Neural progenitor cell (in vitro differentiated cells): ENCODE results near the gene VTCN1. TPM values are rescaled to one million over a fixed set of nuclear protein-coding genes. Genes with fewer than 3 reads are reported as not detected.
A peak's percentile ranks its signal among the peaks of the same experiment; 100 is the strongest.
"Not testable (repeated sequence)": the region's sequence is repeated elsewhere in the genome, so short reads cannot be mapped to it uniquely, and the experiment has no call there.

ENCODE experiments used
- DNase-seq: peaks from one replicate; pipeline ENCODE4 v3.0.0-alpha.2; 2016; ENCODE audit warnings: low spot score
- H2AFZ ChIP-seq: fragments of 200-600 bp; sonication (generic); replicated peaks from 2 replicates; pipeline ENCODE4 v1.6.1; 2016; ENCODE audit warnings: antibody characterized with exemption
- H3F3A ChIP-seq: fragments of 200-600 bp; sonication (generic); 2 replicates; pipeline ENCODE4 v1.6.1; 2016; ENCODE audit warnings: antibody characterized with exemption, low read depth
- H3K27ac ChIP-seq: fragments of 200-600 bp; sonication (generic); 2 replicates; pipeline ENCODE4 v1.5.1; 2016; ENCODE audit warnings: mild to moderate bottlenecking
- H3K27me3 ChIP-seq: fragments of 200-600 bp; sonication (generic); 2 replicates; pipeline ENCODE4 v1.6.1; 2016; ENCODE audit warnings: mild to moderate bottlenecking, moderate library complexity
- H3K36me3 ChIP-seq: fragments of 200-600 bp; sonication (generic); 2 replicates; pipeline ENCODE4 v1.5.1; 2016
- H3K4me1 ChIP-seq: fragments of 200-600 bp; sonication (generic); 2 replicates; pipeline ENCODE4 v1.6.1; 2016; ENCODE audit warnings: mixed run types
- H3K4me2 ChIP-seq: fragments of 200-600 bp; sonication (generic); 2 replicates; pipeline ENCODE4 v1.6.1; 2016
- H3K4me3 ChIP-seq: fragments of 200-600 bp; sonication (generic); 2 replicates; pipeline ENCODE4 v1.5.1; 2016
- H3K79me2 ChIP-seq: fragments of 200-600 bp; sonication (generic); 2 replicates; pipeline ENCODE4 v1.6.1; 2016; ENCODE audit warnings: low read depth
- H3K9ac ChIP-seq: fragments of 200-600 bp; sonication (generic); 2 replicates; pipeline ENCODE4 v1.6.1; 2016
- H3K9me3 ChIP-seq: fragments of 200-600 bp; sonication (generic); 2 replicates; pipeline ENCODE4 v1.5.1; 2016; ENCODE audit warnings: low read depth
- H4K20me1 ChIP-seq: fragments of 200-600 bp; sonication (generic); 2 replicates; pipeline ENCODE4 v1.6.1; 2016; ENCODE audit warnings: low read depth
- H3K27ac Mint-ChIP-seq: 3 replicates; pipeline ENCODE4 v1.8.0; 2021; ENCODE audit warnings: mixed read lengths
- H3K27me3 Mint-ChIP-seq: 2 replicates; pipeline ENCODE4 v1.8.0; 2022; ENCODE audit warnings: low read depth, mild to moderate bottlenecking, inconsistent platforms, moderate library complexity, mixed read lengths; ENCODE audit not compliant: insufficient read depth
- H3K36me3 Mint-ChIP-seq: 3 replicates; pipeline ENCODE4 v1.8.0; 2021; ENCODE audit warnings: mixed read lengths
- H3K4me1 Mint-ChIP-seq: 3 replicates; pipeline ENCODE4 v1.8.0; 2021; ENCODE audit warnings: mixed read lengths
- H3K4me3 Mint-ChIP-seq: 3 replicates; pipeline ENCODE4 v1.8.0; 2021; ENCODE audit warnings: mild to moderate bottlenecking, moderate library complexity, mixed read lengths
- H3K9me3 Mint-ChIP-seq: 3 replicates; pipeline ENCODE4 v1.8.0; 2020; ENCODE audit warnings: mixed read lengths
- EZH2 ChIP-seq: fragments of 200-600 bp; sonication (generic); IDR thresholded peaks from 2 replicates; pipeline ENCODE4 v1.6.1; 2017; ENCODE audit warnings: antibody characterized with exemption, mild to moderate bottlenecking, moderate library complexity
- EZH2phosphoT487 ChIP-seq: fragments of 200-600 bp; sonication (generic); IDR thresholded peaks from 2 replicates; pipeline ENCODE4 v1.6.1; 2017; ENCODE audit warnings: antibody characterized with exemption
- total RNA-seq: library from RNA; depleted of rRNA; stranded (reverse); fragments of >200 nt; gene quantifications from 2 replicates; pipeline ENCODE4 v1.2.3, GENCODE V29; 2015; ENCODE audit warnings: low replicate concordance
- TF ChIP-seq, protein P1 (sequence below): fragments of 200-600 bp; sonication (generic); IDR thresholded peaks from 2 replicates; pipeline ENCODE4 v1.5.1; 2017; ENCODE audit warnings: antibody characterized with exemption, mild to moderate bottlenecking

VTCN1 gene, protein sequence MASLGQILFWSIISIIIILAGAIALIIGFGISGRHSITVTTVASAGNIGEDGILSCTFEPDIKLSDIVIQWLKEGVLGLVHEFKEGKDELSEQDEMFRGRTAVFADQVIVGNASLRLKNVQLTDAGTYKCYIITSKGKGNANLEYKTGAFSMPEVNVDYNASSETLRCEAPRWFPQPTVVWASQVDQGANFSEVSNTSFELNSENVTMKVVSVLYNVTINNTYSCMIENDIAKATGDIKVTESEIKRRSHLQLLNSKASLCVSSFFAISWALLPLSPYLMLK
- total RNA-seq, result 0.11 and 0.22 TPM in 2 replicates

DNA sequence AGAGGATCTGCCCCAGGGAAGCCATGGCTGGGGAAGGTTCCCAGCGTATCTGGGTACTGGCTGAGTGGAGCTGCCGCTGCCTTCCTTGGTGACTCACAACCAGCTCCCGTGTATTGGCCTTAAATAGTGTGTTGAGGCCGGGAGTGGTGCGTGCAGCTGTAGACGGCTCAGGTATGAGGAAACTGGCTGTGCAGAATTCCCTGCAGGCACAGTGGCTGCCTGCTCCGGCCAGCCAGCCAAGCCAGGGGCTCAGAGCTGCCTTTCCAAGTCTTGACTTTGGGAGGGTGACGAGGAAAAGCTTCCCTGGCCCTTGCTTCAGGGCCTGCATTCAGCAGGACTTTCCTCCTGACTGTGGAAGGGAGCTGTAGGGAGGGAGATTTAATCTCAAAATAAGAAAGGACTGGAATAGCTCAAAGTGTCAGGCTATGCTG, at the start of gene VTCN1:
TSS of gene VTCN1 (minus strand) at position 97 of the 431 bp plus-strand sequence. CDS start at position 25, 72 bp downstream.
- Mint-ChIP-seq H3K27me3 (peaks cover 9% of the 10 kb centered on the region), H3K27ac (peak within 1 kb of the TSS; percentile 18), H3K4me1 (peaks cover 13% of the 10 kb centered on the region), H3K9me3 (peaks cover 2% of the 10 kb centered on the region), H3K36me3 (peaks cover 4% of the 10 kb centered on the region), H3K4me3 (no peak within 1 kb of the TSS)
- Histone ChIP-seq H3F3A (no peaks in the 10 kb centered on the region), H3K4me2 (no peak within 1 kb of the TSS), H4K20me1 (no peaks in the 10 kb centered on the region), H3K9me3 (no peaks in the 10 kb centered on the region), H3K4me3 (no peak within 1 kb of the TSS), H3K36me3 (no peaks in the 10 kb centered on the region), H2AFZ (no peak within 1 kb of the TSS), H3K27me3 (no peaks in the 10 kb centered on the region), H3K79me2 (no peaks in the 10 kb centered on the region), H3K9ac (no peak within 1 kb of the TSS), H3K27ac (no peak within 1 kb of the TSS), H3K4me1 (no peaks in the 10 kb centered on the region)
- no peak for DNase-seq
- TF ChIP-seq EZH2 (no peak), EZH2phosphoT487 (no peak)
- TF ChIP-seq, protein P1, sequence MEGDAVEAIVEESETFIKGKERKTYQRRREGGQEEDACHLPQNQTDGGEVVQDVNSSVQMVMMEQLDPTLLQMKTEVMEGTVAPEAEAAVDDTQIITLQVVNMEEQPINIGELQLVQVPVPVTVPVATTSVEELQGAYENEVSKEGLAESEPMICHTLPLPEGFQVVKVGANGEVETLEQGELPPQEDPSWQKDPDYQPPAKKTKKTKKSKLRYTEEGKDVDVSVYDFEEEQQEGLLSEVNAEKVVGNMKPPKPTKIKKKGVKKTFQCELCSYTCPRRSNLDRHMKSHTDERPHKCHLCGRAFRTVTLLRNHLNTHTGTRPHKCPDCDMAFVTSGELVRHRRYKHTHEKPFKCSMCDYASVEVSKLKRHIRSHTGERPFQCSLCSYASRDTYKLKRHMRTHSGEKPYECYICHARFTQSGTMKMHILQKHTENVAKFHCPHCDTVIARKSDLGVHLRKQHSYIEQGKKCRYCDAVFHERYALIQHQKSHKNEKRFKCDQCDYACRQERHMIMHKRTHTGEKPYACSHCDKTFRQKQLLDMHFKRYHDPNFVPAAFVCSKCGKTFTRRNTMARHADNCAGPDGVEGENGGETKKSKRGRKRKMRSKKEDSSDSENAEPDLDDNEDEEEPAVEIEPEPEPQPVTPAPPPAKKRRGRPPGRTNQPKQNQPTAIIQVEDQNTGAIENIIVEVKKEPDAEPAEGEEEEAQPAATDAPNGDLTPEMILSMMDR, result no peak

DNA sequence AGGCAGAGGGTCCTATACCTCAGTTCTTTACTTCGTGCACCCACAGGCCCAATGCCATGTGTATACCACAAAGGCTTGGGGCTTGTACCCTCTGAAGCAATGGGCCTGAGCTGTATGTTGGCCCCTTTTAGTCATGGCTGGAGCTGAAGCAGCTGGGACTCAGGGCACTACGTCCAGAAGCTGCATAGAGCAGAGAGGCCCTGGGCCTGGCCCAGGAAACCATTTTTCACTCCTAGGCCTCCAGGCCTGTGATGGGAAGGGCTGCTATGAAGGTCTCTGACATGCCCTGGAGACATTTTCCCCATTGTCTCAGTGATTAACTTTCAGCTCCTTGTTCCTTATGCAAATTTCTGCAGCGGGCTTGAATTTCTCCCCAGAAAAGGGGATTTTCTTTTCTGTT, 48.1 kb upstream of the VTCN1 start:
- Histone ChIP-seq H3K36me3 (no peaks in the 10 kb centered on the region), H3K4me1 (no peaks in the 10 kb centered on the region), H3K4me2 (no peak overlapping the region), H3F3A (no peaks in the 10 kb centered on the region), H3K79me2 (no peaks in the 10 kb centered on the region), H3K9ac (no peak overlapping the region), H3K27me3 (no peaks in the 10 kb centered on the region), H2AFZ (no peak overlapping the region), H3K27ac (no peak overlapping the region), H4K20me1 (no peaks in the 10 kb centered on the region), H3K9me3 (peaks cover 15% of the 10 kb centered on the region), H3K4me3 (no peak overlapping the region)
- Mint-ChIP-seq H3K27me3 (peaks cover 6% of the 10 kb centered on the region), H3K4me3 (no peak overlapping the region), H3K27ac (no peak overlapping the region), H3K36me3 (peaks cover 3% of the 10 kb centered on the region), H3K4me1 (no peaks in the 10 kb centered on the region), H3K9me3 (peaks cover 10% of the 10 kb centered on the region)
- TF ChIP-seq, protein P1, result no peak
- DNase-seq, result no peak

DNA sequence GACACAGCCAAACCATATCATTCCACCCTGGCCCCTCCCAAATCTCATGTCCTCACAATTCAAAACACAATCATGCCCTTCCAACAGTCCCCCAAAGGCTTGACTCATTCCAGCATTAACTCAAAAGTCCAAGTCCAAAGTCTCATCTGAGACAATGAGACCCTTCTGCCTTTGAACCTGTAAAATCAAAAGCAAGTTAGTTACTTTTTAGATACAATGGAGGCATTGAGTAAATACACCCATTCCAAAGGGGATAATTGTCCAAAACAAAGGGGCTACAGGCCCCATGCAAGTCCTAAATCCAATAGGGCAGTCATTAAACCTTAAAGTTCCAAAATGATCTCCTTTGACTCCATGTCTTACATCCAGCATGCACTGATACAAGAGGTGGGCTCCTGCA, 47.3 kb upstream of the VTCN1 start:
- not testable (repeated sequence) for H3K27me3 ChIP-seq, H3K27ac Mint-ChIP-seq, H3K36me3 Mint-ChIP-seq, H3K27ac ChIP-seq, H3K4me3 ChIP-seq, H3K4me1 ChIP-seq, H3F3A ChIP-seq, H2AFZ ChIP-seq, H3K79me2 ChIP-seq, H3K36me3 ChIP-seq, H3K27me3 Mint-ChIP-seq, H3K9ac ChIP-seq, H3K4me2 ChIP-seq, DNase-seq, H3K4me3 Mint-ChIP-seq, H4K20me1 ChIP-seq, H3K4me1 Mint-ChIP-seq
- H3K9me3 ChIP-seq, result peaks cover 15% of the 10 kb centered on the region
- peaks cover 10% of the 10 kb centered on the region for H3K9me3 Mint-ChIP-seq

- peaks cover 15% of the 10 kb centered on the region for H3K9me3 ChIP-seq
- no peak overlapping the region for H3K4me3 ChIP-seq
- no peak overlapping the region for H3K4me3 Mint-ChIP-seq
- no peak overlapping the region for H3K4me2 ChIP-seq
- H3K27me3 Mint-ChIP-seq, result peaks cover 4% of the 10 kb centered on the region
- no peaks in the 10 kb centered on the region for H3K79me2 ChIP-seq
- no peaks in the 10 kb centered on the region for H3F3A ChIP-seq
- H3K36me3 Mint-ChIP-seq, result peaks cover 3% of the 10 kb centered on the region
- no peak overlapping the region for H3K27ac ChIP-seq
- no peak overlapping the region for H2AFZ ChIP-seq
- no peaks in the 10 kb centered on the region for H3K36me3 ChIP-seq
- no peaks in the 10 kb centered on the region for H3K27me3 ChIP-seq
- DNase-seq, result no peak
- no peaks in the 10 kb centered on the region for H3K4me1 Mint-ChIP-seq
- H3K27ac Mint-ChIP-seq, result no peak overlapping the region
- peaks cover 12% of the 10 kb centered on the region for H3K9me3 Mint-ChIP-seq
- TF ChIP-seq EZH2phosphoT487 (no peak), EZH2 (no peak)
- TF ChIP-seq, protein P1, result no peak
- no peak overlapping the region for H3K9ac ChIP-seq
- H4K20me1 ChIP-seq, result no peaks in the 10 kb centered on the region
- H3K4me1 ChIP-seq, result no peaks in the 10 kb centered on the region
Observed at GRCh38 chr1:117257291-117257690, 46.6 kb upstream of the VTCN1 start.
